Right ventricle myocardium inferior (tissue), 1 donor: Measurements from ENCODE around the gene RCC2. TPM values are rescaled to one million over a fixed set of nuclear protein-coding genes. Genes with fewer than 3 reads are reported as not detected.

ENCODE experiments used
- ATAC-seq: fragments of 200-7000 bp; cut with Tn5 transposase; one replicate; pipeline ENCODE4 v1.9.1; 2020; ENCODE audit warnings: mild to moderate bottlenecking, moderate library complexity
- DNase-seq: peaks from one replicate; pipeline ENCODE4 v3.0.0; 2021; ENCODE audit errors: missing footprints
- intact Hi-C: fragments of 100-400 bp; cut with DNase I; formaldehyde crosslinking; loops from one replicate; pipeline ENCODE4 v1.11.0; 2022
- total RNA-seq: library from RNA; stranded (reverse); fragmentation: NEBNext Ultra II Directional; extraction: Animal tissue kit (Norgen Biotek cat#: 25700); gene quantifications from one replicate; pipeline ENCODE4 v1.2.1, GENCODE V29; 2021
- donor health status: DM: no; HTN: yes; CAD: no; lungs with severe emphysema.

RCC2 gene
- total RNA-seq, 1 donor from 2014 or later: 12.7 TPM

GRCh38 chr1:17359808-17360207, 79.7 kb downstream of the RCC2 start:
- ATAC-seq: no peak
- intact Hi-C loops: no loop called here

GRCh38 chr1:17359031-17359430, 80.4 kb downstream of the RCC2 start:
- DNase-seq (no peak), ATAC-seq (no peak)
- intact Hi-C loops: no loop called here

More at GRCh38 chr1:17359808-17360207, 79.7 kb downstream of the RCC2 start:
- no peak for DNase-seq

- intact Hi-C loops: no loop called here
Observed at GRCh38 chr1:17358557-17358956, 80.9 kb downstream of the RCC2 start.

More at GRCh38 chr1:17358557-17358956, 80.9 kb downstream of the RCC2 start:
- no peak for DNase-seq
- ATAC-seq: no peak

Other genes starting within 250 kb of the RCC2 start
- gene PADI1, start 234.5 kb downstream of the RCC2 start, total RNA-seq: not detected
- gene PADI3, start 190.6 kb downstream of the RCC2 start, total RNA-seq: not detected
- 0.24 TPM for gene PADI4, start 131.5 kb downstream of the RCC2 start, total RNA-seq
- not detected for gene PADI6, start 67.5 kb downstream of the RCC2 start, total RNA-seq
- gene ARHGEF10L, start 100.0 kb upstream of the RCC2 start, total RNA-seq: 59.9 TPM